ENCODE results near the gene STK32B.

The STK32B gene

GRCh38 chr4:5072948-5073347, 21.7 kb downstream of the STK32B start:
- Histone ChIP-seq H3K27me3 (ENCODE audit: control insufficient read depth, insufficient read depth, low read length) (no peaks in the 10 kb centered on the region), H3K9ac (ENCODE audit: low read depth, low read length) (no peak overlapping the region), H3K4me3 (ENCODE audit: low read length) (no peak overlapping the region), H3K4me1 (ENCODE audit: control insufficient read depth, insufficient read depth, low read length) (no peaks in the 10 kb centered on the region), H3K36me3 (ENCODE audit: insufficient read depth, low read length) (no peaks in the 10 kb centered on the region), H3K9me3 (replicated peaks; ENCODE audit: low read length) (no peaks in the 10 kb centered on the region), H3K4me2 (ENCODE audit: low read length) (no peak overlapping the region)

- no peaks in the 10 kb centered on the region for H3K4me1 ChIP-seq (ENCODE audit: control insufficient read depth, insufficient read depth, low read length)
- no peaks in the 10 kb centered on the region for H3K36me3 ChIP-seq (ENCODE audit: insufficient read depth, low read length)
- H3K9ac ChIP-seq (ENCODE audit: low read depth, low read length): no peak overlapping the region
- H3K9me3 ChIP-seq (replicated peaks; ENCODE audit: low read length): no peaks in the 10 kb centered on the region
- H3K4me3 ChIP-seq (ENCODE audit: low read length): no peak overlapping the region
- no peak overlapping the region for H3K4me2 ChIP-seq (ENCODE audit: low read length)
- no peaks in the 10 kb centered on the region for H3K27me3 ChIP-seq (ENCODE audit: control insufficient read depth, insufficient read depth, low read length)
These were observed 26.7 kb downstream of the STK32B start for GRCh38 chr4:5078009-5078408.

DNA sequence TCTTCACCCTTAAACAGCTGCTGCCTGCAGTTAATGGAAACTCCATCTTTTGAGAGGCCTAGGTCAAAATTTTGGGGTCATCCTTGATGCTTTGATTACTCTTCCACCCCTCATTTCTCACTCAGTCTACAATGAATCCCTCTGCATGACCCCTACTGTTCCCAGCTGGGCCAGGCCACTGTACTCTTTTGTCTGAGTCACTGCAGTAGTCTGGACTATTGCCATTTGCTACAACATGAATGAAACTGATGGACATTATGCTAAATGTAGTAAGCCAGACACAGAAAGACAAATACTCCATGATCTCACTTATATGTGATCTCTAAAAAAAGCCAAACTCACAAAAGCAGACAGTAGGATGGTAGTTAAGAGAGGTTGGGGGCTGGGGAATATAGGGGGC, 28.3 kb downstream of the STK32B start:
- H3K36me3 ChIP-seq (ENCODE audit: insufficient read depth, low read length): no peaks in the 10 kb centered on the region
- no peak overlapping the region for H3K9ac ChIP-seq (ENCODE audit: low read depth, low read length)
- H3K4me2 ChIP-seq (ENCODE audit: low read length): no peak overlapping the region
- H3K4me1 ChIP-seq (ENCODE audit: control insufficient read depth, insufficient read depth, low read length): peaks cover 2% of the 10 kb centered on the region
- no peak overlapping the region for H3K4me3 ChIP-seq (ENCODE audit: low read length)
- no peaks in the 10 kb centered on the region for H3K9me3 ChIP-seq (replicated peaks; ENCODE audit: low read length)
- no peaks in the 10 kb centered on the region for H3K27me3 ChIP-seq (ENCODE audit: control insufficient read depth, insufficient read depth, low read length)

DNA sequence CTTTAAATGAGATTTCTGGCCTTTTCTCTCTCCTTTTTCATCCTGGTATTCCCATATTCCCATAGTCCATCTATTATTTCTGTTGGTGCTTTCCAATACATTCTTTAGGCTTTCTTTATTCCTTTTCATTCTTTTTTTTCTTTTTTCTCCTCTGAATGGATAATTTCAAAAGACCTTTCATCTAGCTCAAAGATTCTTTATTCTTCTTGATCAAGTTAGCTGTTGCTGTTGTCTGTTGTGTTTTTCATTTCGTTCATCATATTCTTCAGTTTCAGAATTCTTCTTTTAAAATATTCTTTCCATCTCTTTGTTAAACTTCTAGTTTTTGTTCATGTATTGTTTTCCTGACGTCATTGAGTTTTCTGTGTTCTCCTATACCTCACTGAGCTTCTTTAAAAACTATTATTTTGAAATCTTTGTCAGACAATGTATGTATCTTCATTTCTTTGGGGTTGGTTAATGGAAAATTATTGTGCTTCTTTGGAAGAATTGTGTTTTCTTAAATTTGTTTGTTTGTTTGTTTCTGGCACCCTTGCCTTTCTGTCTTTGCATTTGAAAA, 30.2 kb downstream of the STK32B start:
- no peaks in the 10 kb centered on the region for H3K27me3 ChIP-seq (ENCODE audit: control insufficient read depth, insufficient read depth, low read length)
- H3K36me3 ChIP-seq (ENCODE audit: insufficient read depth, low read length): no peaks in the 10 kb centered on the region
- no peaks in the 10 kb centered on the region for H3K9me3 ChIP-seq (replicated peaks; ENCODE audit: low read length)
- no peak overlapping the region for H3K4me3 ChIP-seq (ENCODE audit: low read length)
- peaks cover 12% of the 10 kb centered on the region for H3K4me1 ChIP-seq (ENCODE audit: control insufficient read depth, insufficient read depth, low read length)
- H3K4me2 ChIP-seq (ENCODE audit: low read length): no peak overlapping the region
- H3K9ac ChIP-seq (ENCODE audit: low read depth, low read length): no peak overlapping the region

GRCh38 chr4:5082376-5082775, 31.1 kb downstream of the STK32B start:
- no peak overlapping the region for H3K9ac ChIP-seq (ENCODE audit: low read depth, low read length)
- H3K4me2 ChIP-seq (ENCODE audit: low read length): no peak overlapping the region
- peaks cover 12% of the 10 kb centered on the region for H3K4me1 ChIP-seq (ENCODE audit: control insufficient read depth, insufficient read depth, low read length)
- H3K36me3 ChIP-seq (ENCODE audit: insufficient read depth, low read length): no peaks in the 10 kb centered on the region
- H3K9me3 ChIP-seq (replicated peaks; ENCODE audit: low read length): no peaks in the 10 kb centered on the region
- H3K4me3 ChIP-seq (ENCODE audit: low read length): no peak overlapping the region
- H3K27me3 ChIP-seq (ENCODE audit: control insufficient read depth, insufficient read depth, low read length): no peaks in the 10 kb centered on the region

GRCh38 chr4:5084911-5085475, 33.7 kb downstream of the STK32B start:
- Histone ChIP-seq H3K27me3 (ENCODE audit: control insufficient read depth, insufficient read depth, low read length) (no peaks in the 10 kb centered on the region), H3K36me3 (ENCODE audit: insufficient read depth, low read length) (no peaks in the 10 kb centered on the region), H3K4me3 (ENCODE audit: low read length) (no peak overlapping the region), H3K4me2 (ENCODE audit: low read length) (peak overlapping the region; percentile 41), H3K9me3 (replicated peaks; ENCODE audit: low read length) (no peaks in the 10 kb centered on the region), H3K9ac (ENCODE audit: low read depth, low read length) (peak overlapping the region; percentile 23), H3K4me1 (ENCODE audit: control insufficient read depth, insufficient read depth, low read length) (peaks cover 12% of the 10 kb centered on the region)

- peaks cover 12% of the 10 kb centered on the region for H3K4me1 ChIP-seq (ENCODE audit: control insufficient read depth, insufficient read depth, low read length)
- H3K9me3 ChIP-seq (replicated peaks; ENCODE audit: low read length): no peaks in the 10 kb centered on the region
- no peak overlapping the region for H3K9ac ChIP-seq (ENCODE audit: low read depth, low read length)
- no peak overlapping the region for H3K4me2 ChIP-seq (ENCODE audit: low read length)
- no peaks in the 10 kb centered on the region for H3K27me3 ChIP-seq (ENCODE audit: control insufficient read depth, insufficient read depth, low read length)
- no peaks in the 10 kb centered on the region for H3K36me3 ChIP-seq (ENCODE audit: insufficient read depth, low read length)
- no peak overlapping the region for H3K4me3 ChIP-seq (ENCODE audit: low read length)
These were observed 35.3 kb downstream of the STK32B start for GRCh38 chr4:5086535-5086934.

DNA sequence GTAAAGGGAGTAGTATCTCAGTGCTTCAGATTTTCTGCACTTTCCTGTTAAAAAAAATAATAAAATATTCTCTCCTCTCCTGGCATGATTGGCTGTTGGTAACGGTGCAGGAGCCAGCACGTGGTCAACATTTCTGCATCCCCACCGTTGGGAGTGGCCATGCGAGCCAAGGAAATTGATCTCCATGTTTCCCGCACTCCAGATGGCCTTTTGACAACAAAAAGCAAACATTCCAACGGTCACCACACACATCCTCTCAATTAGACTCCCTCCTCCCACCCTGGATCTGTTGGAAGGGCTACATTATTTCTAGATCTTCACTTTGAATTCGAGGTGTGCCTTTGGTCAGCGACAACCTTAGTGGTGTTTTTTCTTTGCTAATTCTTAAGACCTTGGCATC, 45.0 kb downstream of the STK32B start:
- H3K27me3 ChIP-seq (ENCODE audit: control insufficient read depth, insufficient read depth, low read length): no peaks in the 10 kb centered on the region
- no peak overlapping the region for H3K9ac ChIP-seq (ENCODE audit: low read depth, low read length)
- no peak overlapping the region for H3K4me3 ChIP-seq (ENCODE audit: low read length)
- no peaks in the 10 kb centered on the region for H3K4me1 ChIP-seq (ENCODE audit: control insufficient read depth, insufficient read depth, low read length)
- no peaks in the 10 kb centered on the region for H3K36me3 ChIP-seq (ENCODE audit: insufficient read depth, low read length)
- no peaks in the 10 kb centered on the region for H3K9me3 ChIP-seq (replicated peaks; ENCODE audit: low read length)
- no peak overlapping the region for H3K4me2 ChIP-seq (ENCODE audit: low read length)

DNA sequence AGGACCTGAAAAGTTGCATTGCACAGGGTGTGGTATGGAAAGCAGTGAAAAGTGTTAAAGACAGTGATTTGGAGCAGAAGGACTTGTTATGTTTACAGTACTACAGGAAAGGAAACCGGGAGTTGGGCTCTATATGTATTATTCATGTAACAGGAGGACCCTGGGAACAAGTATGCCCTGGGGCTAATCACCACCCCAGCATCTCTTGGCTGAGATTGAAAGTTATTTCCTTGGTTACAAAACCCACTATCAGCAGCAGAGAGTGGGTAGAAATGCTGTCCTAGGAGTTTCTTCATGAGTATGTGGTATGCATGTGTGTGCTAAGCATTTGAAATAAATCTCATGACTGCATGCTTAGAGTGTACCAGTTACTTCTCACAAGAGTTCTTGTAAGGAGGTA, 46.9 kb downstream of the STK32B start:
- Histone ChIP-seq H3K4me2 (ENCODE audit: low read length) (no peak overlapping the region), H3K4me3 (ENCODE audit: low read length) (no peak overlapping the region), H3K9me3 (replicated peaks; ENCODE audit: low read length) (no peaks in the 10 kb centered on the region), H3K9ac (ENCODE audit: low read depth, low read length) (no peak overlapping the region), H3K27me3 (ENCODE audit: control insufficient read depth, insufficient read depth, low read length) (no peaks in the 10 kb centered on the region), H3K4me1 (ENCODE audit: control insufficient read depth, insufficient read depth, low read length) (no peaks in the 10 kb centered on the region), H3K36me3 (ENCODE audit: insufficient read depth, low read length) (no peaks in the 10 kb centered on the region)

DNA sequence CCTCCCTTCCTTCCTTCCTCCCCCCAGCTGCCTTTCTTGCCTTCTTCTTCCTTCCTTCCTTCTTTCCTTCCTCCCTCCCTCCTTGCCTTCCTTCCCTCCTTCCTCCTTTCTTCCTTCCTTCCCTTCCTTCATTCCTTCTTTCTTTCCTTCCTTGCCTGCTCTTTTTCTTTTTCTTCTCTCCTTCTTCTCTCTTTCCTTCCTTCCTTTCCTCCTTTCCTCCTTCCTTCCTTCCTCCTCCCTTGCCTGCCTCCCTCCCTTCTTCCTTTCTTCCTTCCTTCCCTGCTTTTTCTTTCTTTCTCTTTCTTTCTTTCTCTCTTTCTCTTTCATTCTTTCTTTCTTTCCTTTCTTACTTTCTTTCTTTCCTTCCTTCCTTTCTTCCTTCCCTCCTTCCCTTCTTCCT, 49.1 kb downstream of the STK32B start:
- no peaks in the 10 kb centered on the region for H3K36me3 ChIP-seq (ENCODE audit: insufficient read depth, low read length)
- no peak overlapping the region for H3K4me3 ChIP-seq (ENCODE audit: low read length)
- no peaks in the 10 kb centered on the region for H3K27me3 ChIP-seq (ENCODE audit: control insufficient read depth, insufficient read depth, low read length)
- H3K4me2 ChIP-seq (ENCODE audit: low read length): no peak overlapping the region
- H3K4me1 ChIP-seq (ENCODE audit: control insufficient read depth, insufficient read depth, low read length): no peaks in the 10 kb centered on the region
- no peak overlapping the region for H3K9ac ChIP-seq (ENCODE audit: low read depth, low read length)
- H3K9me3 ChIP-seq (replicated peaks; ENCODE audit: low read length): no peaks in the 10 kb centered on the region

- no peaks in the 10 kb centered on the region for H3K4me1 ChIP-seq (ENCODE audit: control insufficient read depth, insufficient read depth, low read length)
- no peak overlapping the region for H3K9ac ChIP-seq (ENCODE audit: low read depth, low read length)
These were observed 49.7 kb downstream of the STK32B start for GRCh38 chr4:5100986-5101385.

GRCh38 chr4:5101571-5101970, 50.3 kb downstream of the STK32B start:
- Histone ChIP-seq H3K9me3 (replicated peaks; ENCODE audit: low read length) (no peaks in the 10 kb centered on the region), H3K4me3 (ENCODE audit: low read length) (no peak overlapping the region), H3K27me3 (ENCODE audit: control insufficient read depth, insufficient read depth, low read length) (no peaks in the 10 kb centered on the region), H3K9ac (ENCODE audit: low read depth, low read length) (no peak overlapping the region), H3K4me1 (ENCODE audit: control insufficient read depth, insufficient read depth, low read length) (no peaks in the 10 kb centered on the region), H3K4me2 (ENCODE audit: low read length) (no peak overlapping the region), H3K36me3 (ENCODE audit: insufficient read depth, low read length) (no peaks in the 10 kb centered on the region)

More at GRCh38 chr4:5100986-5101385, 49.7 kb downstream of the STK32B start:
- H3K4me2 ChIP-seq (ENCODE audit: low read length): no peak overlapping the region
- H3K27me3 ChIP-seq (ENCODE audit: control insufficient read depth, insufficient read depth, low read length): no peaks in the 10 kb centered on the region
- H3K4me3 ChIP-seq (ENCODE audit: low read length): no peak overlapping the region
- H3K9me3 ChIP-seq (replicated peaks; ENCODE audit: low read length): no peaks in the 10 kb centered on the region
- H3K36me3 ChIP-seq (ENCODE audit: insufficient read depth, low read length): no peaks in the 10 kb centered on the region
